Suprapubic skin (tissue), 4 donors: ENCODE data around the gene CYTH3. TPM values are rescaled to one million over a fixed set of nuclear protein-coding genes. Genes with fewer than 3 reads are reported as not detected.
"Not testable (repeated sequence)": the region's sequence is repeated elsewhere in the genome, so short reads cannot be mapped to it uniquely, and the experiment has no call there.

Experiments used
- DNase-seq, 2 donors: peaks; one replicate each; pipeline ENCODE4 v3.0.0-alpha.2; 2019; ENCODE audit warnings: low spot score in 2 of 2
- H3K27ac ChIP-seq: fragments of 200-600 bp; sonication (generic); one replicate; pipeline ENCODE4 v1.5.1; 2019
- H3K27me3 ChIP-seq: fragments of 200-600 bp; sonication (generic); one replicate; pipeline ENCODE4 v1.5.1; 2019
- H3K36me3 ChIP-seq: fragments of 200-600 bp; sonication (generic); one replicate; pipeline ENCODE4 v1.5.1; 2019
- H3K4me1 ChIP-seq: fragments of 200-600 bp; sonication (generic); one replicate; pipeline ENCODE4 v1.5.1; 2019
- H3K4me3 ChIP-seq: fragments of 200-600 bp; sonication (generic); one replicate; pipeline ENCODE4 v1.5.1; 2019; ENCODE audit warnings: mild to moderate bottlenecking
- H3K9me3 ChIP-seq: fragments of 200-600 bp; sonication (generic); one replicate; pipeline ENCODE4 v1.5.1; 2019
- EP300 ChIP-seq: sonication (generic); formaldehyde crosslinking; IDR thresholded peaks from one replicate; pipeline ENCODE4 v1.6.1; 2017; ENCODE audit warnings: antibody characterized with exemption
- POLR2A ChIP-seq, 2 donors: fragments of 450-650 bp; IDR thresholded peaks; one replicate each; pipeline ENCODE4 v1.6.1; 2017; ENCODE audit warnings: antibody characterized with exemption in 2 of 2, mild to moderate bottlenecking in 2 of 2, moderate library complexity in 2 of 2
- POLR2AphosphoS5 ChIP-seq, 3 donors: sonication (generic); formaldehyde crosslinking; IDR thresholded peaks; one replicate each; pipeline ENCODE4 v1.6.1; 2017; ENCODE audit warnings: antibody characterized with exemption in 3 of 3
- WGBS: methylation state at CpG from one replicate; pipeline ENCODE4 v1.1.5; 2018; 5-methylcytosine and 5-hydroxymethylcytosine counted together
- total RNA-seq, 4 donors: library from RNA; depleted of rRNA; stranded (reverse); fragments of >200 nt; gene quantifications; one replicate each; pipeline ENCODE4 v1.1.0, GENCODE V29; 2016
- TF ChIP-seq, protein P1 (sequence below), 2 donors: fragments of 200-600 bp in 1 of 2; fragments of 450-650 bp in 1 of 2; sonication (generic) in 1 of 2; IDR thresholded peaks; one replicate each; pipeline ENCODE4 v1.5.1; 2016 to 2019; ENCODE audit warnings: antibody characterized with exemption in 2 of 2, mild to moderate bottlenecking in 1 of 2, moderate library complexity in 1 of 2

Gene CYTH3
- total RNA-seq, 4 donors from 2014 or later: 29.8 to 55.7 (median 46.8) TPM

DNA sequence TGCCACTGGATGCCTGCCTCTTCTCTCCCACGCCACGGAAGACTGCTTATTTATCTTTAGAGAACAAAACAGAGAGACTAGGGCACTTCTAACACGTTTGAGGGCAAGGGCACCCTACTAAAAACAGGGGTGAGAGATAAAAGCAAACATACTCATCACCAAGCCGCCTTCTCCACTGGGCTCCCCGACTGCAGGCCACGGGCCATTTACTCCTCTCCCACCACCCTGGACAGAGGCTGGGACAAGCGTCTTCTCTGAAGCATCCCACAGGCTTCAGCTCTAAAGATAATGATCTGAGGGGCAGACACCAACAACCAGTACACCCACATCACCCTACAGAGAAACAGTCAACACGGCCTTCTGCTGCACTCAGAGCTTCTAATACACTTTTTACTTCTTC is 78.7 kb downstream of the CYTH3 start:
- H3K27me3 ChIP-seq: no peaks in the 10 kb centered on the region
- H3K4me3 ChIP-seq: no peak overlapping the region
- H3K36me3 ChIP-seq: peaks cover 12% of the 10 kb centered on the region
- H3K27ac ChIP-seq: no peak overlapping the region
- H3K4me1 ChIP-seq: no peaks in the 10 kb centered on the region
- no peak for TF ChIP-seq POLR2A (IDR thresholded peaks at IDR 0.05)
- TF ChIP-seq, protein P1, sequence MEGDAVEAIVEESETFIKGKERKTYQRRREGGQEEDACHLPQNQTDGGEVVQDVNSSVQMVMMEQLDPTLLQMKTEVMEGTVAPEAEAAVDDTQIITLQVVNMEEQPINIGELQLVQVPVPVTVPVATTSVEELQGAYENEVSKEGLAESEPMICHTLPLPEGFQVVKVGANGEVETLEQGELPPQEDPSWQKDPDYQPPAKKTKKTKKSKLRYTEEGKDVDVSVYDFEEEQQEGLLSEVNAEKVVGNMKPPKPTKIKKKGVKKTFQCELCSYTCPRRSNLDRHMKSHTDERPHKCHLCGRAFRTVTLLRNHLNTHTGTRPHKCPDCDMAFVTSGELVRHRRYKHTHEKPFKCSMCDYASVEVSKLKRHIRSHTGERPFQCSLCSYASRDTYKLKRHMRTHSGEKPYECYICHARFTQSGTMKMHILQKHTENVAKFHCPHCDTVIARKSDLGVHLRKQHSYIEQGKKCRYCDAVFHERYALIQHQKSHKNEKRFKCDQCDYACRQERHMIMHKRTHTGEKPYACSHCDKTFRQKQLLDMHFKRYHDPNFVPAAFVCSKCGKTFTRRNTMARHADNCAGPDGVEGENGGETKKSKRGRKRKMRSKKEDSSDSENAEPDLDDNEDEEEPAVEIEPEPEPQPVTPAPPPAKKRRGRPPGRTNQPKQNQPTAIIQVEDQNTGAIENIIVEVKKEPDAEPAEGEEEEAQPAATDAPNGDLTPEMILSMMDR (IDR thresholded peaks at IDR 0.05): no peak
- TF ChIP-seq POLR2AphosphoS5 (IDR thresholded peaks at IDR 0.05): no peak
- TF ChIP-seq EP300: no peak
- WGBS: 86% methylated on average over 8 of the region's 8 CpGs
- H3K9me3 ChIP-seq: no peaks in the 10 kb centered on the region
- no peak for DNase-seq

GRCh38 chr7:6190563-6190962 is 81.9 kb downstream of the CYTH3 start:
- H3K36me3 ChIP-seq: peaks cover 42% of the 10 kb centered on the region
- H3K4me3 ChIP-seq, H3K4me1 ChIP-seq, H3K27me3 ChIP-seq, H3K9me3 ChIP-seq, H3K27ac ChIP-seq, DNase-seq: not testable (repeated sequence)
- 92% methylated on average over 7 of the region's 7 CpGs for WGBS

GRCh38 chr7:6188389-6188788 is 84.0 kb downstream of the CYTH3 start:
- no peaks in the 10 kb centered on the region for H3K9me3 ChIP-seq
- no peak overlapping the region for H3K4me3 ChIP-seq
- no peak for DNase-seq
- WGBS: 97% methylated on average over 4 of the region's 5 CpGs
- TF ChIP-seq POLR2A (IDR thresholded peaks at IDR 0.05): no peak
- no peaks in the 10 kb centered on the region for H3K27me3 ChIP-seq
- no peaks in the 10 kb centered on the region for H3K4me1 ChIP-seq
- H3K27ac ChIP-seq: no peak overlapping the region
- peaks cover 47% of the 10 kb centered on the region for H3K36me3 ChIP-seq

DNA sequence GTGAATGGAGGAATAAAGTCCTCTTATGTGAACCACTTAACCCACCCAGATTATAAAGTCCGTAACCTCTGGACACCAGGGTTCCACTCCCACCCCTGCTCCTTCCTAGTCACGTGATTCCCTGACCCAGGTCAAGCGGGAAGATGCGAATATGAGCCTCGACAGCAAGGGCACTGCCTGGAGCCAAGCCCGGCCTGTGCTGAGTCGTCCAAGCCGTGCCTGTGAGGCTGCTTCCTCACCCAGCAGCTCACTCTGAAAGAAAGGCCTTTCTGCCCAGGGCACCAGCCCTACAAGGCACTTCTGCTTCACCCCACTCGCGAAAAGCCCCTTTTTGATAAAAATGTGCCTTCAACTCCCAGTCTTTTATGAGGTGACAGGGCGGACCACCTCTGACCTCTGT is 85.8 kb downstream of the CYTH3 start:
- DNase-seq: no peak
- H3K9me3 ChIP-seq: no peaks in the 10 kb centered on the region
- no peak overlapping the region for H3K4me3 ChIP-seq
- no peaks in the 10 kb centered on the region for H3K4me1 ChIP-seq
- TF ChIP-seq, protein P1 (IDR thresholded peaks at IDR 0.05): no peak
- TF ChIP-seq POLR2A (IDR thresholded peaks at IDR 0.05) (no peak), POLR2AphosphoS5 (IDR thresholded peaks at IDR 0.05) (no peak), EP300 (no peak)
- H3K27ac ChIP-seq: no peak overlapping the region
- H3K36me3 ChIP-seq: peaks cover 47% of the 10 kb centered on the region
- H3K27me3 ChIP-seq: no peaks in the 10 kb centered on the region
- 88% methylated on average over 11 of the region's 11 CpGs for WGBS

DNA sequence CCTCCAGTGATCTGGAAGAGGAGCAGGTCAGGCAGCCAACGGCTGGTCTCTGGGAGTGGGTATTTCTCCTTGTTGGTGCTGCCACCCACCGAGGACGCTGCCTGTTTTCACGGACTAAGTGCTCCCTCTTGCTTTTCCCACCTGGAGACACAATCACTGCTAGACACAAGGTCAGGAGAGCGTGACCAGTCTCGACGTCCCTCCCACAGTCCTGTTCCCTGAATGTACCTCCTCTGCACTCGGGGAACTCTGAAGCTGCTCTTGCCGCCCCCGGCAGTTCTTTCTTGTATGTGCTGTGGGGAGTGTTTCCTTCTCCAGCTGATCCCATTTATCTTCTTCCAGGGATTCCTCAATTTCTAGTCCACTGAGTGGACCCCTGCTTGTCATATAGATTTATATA is 89.4 kb downstream of the CYTH3 start:
- H3K27ac ChIP-seq: no peak overlapping the region
- peaks cover 9% of the 10 kb centered on the region for H3K4me1 ChIP-seq
- DNase-seq: no peak
- no peaks in the 10 kb centered on the region for H3K27me3 ChIP-seq
- no peak for TF ChIP-seq EP300
- TF ChIP-seq POLR2A (IDR thresholded peaks at IDR 0.05): no peak
- TF ChIP-seq, protein P1 (IDR thresholded peaks at IDR 0.05): no peak
- TF ChIP-seq POLR2AphosphoS5 (IDR thresholded peaks at IDR 0.05): no peak
- WGBS: 92% methylated on average over 10 of the region's 10 CpGs
- no peak overlapping the region for H3K4me3 ChIP-seq
- H3K36me3 ChIP-seq: peaks cover 28% of the 10 kb centered on the region
- H3K9me3 ChIP-seq: no peaks in the 10 kb centered on the region

DNA sequence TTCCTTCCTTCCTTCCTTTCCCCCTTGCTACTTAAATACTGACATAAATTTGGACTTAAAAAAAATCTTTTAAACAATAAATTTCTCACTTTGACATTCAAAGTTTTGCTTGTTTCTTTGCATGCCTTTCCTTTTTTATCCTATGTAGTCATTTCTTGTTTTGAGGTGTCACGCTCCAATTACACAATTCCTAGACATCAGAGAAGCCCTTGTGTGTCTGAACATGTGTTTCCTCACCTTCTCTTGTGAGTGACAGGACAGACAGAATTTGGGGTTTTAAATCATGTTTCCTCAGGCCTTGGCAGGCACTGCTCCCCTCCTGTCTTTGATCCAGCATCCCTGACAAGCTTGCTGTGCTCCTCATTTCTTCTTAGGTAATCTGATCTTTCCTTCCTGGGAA is 91.3 kb downstream of the CYTH3 start:
- H3K9me3 ChIP-seq: no peaks in the 10 kb centered on the region
- no peak overlapping the region for H3K4me3 ChIP-seq
- no peaks in the 10 kb centered on the region for H3K27me3 ChIP-seq
- 50% methylated on average over 1 of the region's 1 CpG for WGBS
- peaks cover 16% of the 10 kb centered on the region for H3K36me3 ChIP-seq
- TF ChIP-seq, protein P1 (IDR thresholded peaks at IDR 0.05): no peak
- TF ChIP-seq POLR2A (IDR thresholded peaks at IDR 0.05): no peak
- TF ChIP-seq EP300: no peak
- no peak for TF ChIP-seq POLR2AphosphoS5 (IDR thresholded peaks at IDR 0.05)
- H3K27ac ChIP-seq: no peak overlapping the region
- DNase-seq: no peak
- peaks cover 9% of the 10 kb centered on the region for H3K4me1 ChIP-seq
